Skin epidermis (tissue), 12 donors: ENCODE results near the gene IQCH.
"Not testable (repeated sequence)": the region's sequence is repeated elsewhere in the genome, so short reads cannot be mapped to it uniquely, and the experiment has no call there.

Source experiments
- H3K27ac ChIP-seq, 21 experiments: fragments of 200-600 bp; sonication (generic) in 11 of 21; one replicate each; pipeline ENCODE4 v1.5.0; 2020; ENCODE audit warnings: mild to moderate bottlenecking in 3 of 21, inconsistent platforms in 2 of 21, moderate library complexity in 2 of 21
- H3K4me3 ChIP-seq, 7 experiments: fragments of 200-600 bp; sonication (generic) in 2 of 7; one replicate each; pipeline ENCODE4 v1.5.0; 2020; ENCODE audit warnings: inconsistent platforms in 2 of 7, mild to moderate bottlenecking in 2 of 7, moderate library complexity in 1 of 7

The IQCH gene

DNA sequence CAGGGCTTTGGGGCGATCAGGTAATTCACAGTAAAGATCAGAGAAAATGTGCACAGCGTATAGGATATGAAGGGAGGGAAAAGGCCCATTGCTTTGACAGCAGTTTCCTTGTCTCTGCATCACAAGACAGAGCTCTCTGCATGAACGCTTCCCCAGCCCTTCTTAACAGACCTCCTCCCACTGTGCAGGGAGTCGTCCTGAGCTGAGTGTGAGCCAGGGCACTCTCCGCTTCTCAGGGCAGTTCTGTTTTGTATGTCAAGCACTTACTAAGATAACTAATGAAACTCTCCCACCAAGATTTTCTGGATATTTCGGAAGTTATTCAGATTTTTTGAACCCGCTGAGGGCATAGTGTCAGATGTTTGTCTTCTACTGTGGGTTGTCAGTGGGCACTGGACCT is 160.6 kb downstream of the IQCH start:
- H3K27ac ChIP-seq: no peak overlapping the region
- no peak overlapping the region for H3K4me3 ChIP-seq

DNA sequence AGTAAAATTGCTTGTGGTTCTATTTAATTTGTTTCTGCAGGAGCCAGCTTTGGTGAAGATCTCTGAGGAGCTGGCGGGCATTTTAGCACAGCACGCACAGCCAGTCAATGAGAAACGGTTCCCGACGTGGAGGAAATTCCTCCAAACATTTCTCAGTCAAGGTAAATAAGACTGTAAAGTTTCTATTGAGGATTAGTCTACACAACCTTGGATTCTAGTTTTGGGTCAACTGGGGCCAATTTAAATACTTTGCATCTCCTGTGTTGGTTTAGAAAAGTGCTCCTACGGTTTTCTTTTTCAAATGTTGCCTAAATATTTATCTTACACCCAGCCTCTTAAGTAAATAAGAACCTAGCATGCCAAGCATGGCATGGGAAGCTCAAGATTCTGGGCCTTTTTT is 162.3 kb downstream of the IQCH start:
- Histone ChIP-seq H3K4me3 (no peak overlapping the region), H3K27ac (no peak overlapping the region)

DNA sequence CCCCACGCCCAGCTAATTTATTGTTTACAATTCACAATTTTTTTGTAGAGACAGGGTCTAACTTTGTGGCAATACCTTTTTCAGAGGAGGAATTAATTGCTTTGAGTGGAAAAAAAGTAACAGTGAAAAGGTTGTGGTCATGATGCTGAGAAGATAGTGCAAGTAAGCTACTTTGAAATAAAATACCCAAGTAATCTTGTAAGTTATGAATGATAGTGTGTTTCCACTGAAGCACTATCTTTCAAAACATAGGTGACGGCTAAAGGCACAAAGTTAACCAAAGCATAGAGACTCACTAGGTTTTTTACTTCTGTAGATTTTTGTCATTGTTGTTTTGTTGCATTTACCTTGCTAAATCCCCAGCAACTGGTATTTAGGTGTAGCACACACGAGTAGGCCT is 165.1 kb downstream of the IQCH start:
- H3K27ac ChIP-seq: no peak overlapping the region
- no peak overlapping the region for H3K4me3 ChIP-seq

DNA sequence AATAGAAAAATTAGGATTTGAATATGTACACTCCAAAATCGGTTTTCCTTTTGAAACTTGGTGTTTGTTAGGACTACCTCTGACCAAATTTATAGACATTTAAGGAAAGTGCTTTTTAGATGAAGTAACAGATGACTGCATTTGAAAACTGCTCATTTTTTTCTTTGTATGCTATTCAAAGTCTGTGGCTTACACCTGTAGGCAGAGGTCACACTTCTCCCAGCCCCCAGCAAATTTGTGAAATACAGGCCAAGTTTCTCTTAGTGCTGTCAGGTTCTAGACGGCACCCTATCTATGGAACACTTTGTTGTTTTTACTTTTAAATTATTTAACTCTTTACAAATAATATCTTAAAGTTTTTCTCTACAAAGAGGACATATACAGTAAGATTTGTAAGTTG is 165.6 kb downstream of the IQCH start:
- Histone ChIP-seq H3K4me3 (no peak overlapping the region), H3K27ac (no peak overlapping the region)

DNA sequence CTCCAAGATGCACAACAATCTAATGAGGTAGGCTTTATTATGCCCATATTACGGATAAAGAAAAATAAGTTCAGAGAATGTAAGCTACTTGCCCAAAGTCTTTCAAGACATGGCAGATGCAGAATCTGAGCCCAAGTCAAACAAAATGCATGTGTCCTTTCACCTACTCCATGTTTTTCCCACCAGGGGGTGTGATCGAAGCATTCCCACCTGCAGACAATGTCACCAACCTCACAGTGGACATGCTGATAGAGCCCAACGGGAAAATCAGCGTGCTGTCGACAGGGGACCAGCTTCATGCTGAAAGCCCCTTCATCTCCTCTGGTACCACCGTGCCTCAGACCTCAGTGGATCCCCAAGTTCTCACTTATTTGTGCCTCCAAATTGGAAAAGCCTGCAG is 166.5 kb downstream of the IQCH start:
- Histone ChIP-seq H3K4me3 (no peak overlapping the region), H3K27ac (no peak overlapping the region)

DNA sequence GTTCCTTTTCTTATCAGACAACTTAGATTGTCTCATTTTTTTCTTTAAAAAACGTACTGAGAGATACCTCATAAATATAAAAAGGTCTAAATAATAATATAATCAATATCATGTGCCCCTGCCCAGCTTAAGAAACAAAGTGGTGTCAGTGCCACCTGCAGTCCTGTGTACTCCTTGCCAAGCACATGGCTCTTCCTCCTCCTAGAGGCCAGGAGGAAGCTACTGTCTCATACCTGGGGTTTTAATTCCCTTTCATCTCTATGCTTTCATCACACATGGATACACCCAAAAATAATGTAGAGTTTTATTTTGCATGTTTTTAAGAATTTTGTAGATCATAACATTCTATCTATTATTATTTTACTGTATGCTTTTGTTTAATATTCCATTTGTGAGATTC is 167.7 kb downstream of the IQCH start:
- no peak overlapping the region for H3K27ac ChIP-seq
- H3K4me3 ChIP-seq: no peak overlapping the region

DNA sequence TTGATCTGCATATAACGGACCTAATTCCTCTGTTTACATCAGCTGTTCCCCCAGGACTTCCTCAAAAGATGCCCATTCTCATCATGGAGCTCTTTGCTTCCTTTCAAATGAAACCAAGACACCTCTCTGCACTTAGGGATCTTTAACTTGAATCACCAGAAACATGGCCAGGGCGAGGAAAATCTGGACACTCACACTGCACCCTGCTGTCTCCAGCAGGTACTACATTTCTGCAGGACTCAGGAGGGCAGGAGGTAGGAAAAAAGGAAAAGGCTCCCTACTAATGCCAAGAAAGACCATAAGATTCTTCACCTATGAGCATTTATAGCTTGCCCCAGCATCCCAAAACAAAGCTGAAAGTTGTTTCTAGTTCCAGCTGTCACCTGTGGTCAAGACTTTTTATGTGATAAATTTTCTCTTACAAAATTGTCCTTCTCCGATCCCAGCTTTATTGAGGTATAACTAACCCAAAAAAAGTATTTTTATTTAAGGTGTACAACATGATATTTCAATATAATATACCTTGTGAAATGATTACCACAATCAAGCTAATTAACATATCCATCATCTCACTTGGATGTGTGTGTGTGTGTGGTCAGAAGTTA is 179.0 kb downstream of the IQCH start:
- Histone ChIP-seq H3K27ac (no peak overlapping the region), H3K4me3 (no peak overlapping the region)

DNA sequence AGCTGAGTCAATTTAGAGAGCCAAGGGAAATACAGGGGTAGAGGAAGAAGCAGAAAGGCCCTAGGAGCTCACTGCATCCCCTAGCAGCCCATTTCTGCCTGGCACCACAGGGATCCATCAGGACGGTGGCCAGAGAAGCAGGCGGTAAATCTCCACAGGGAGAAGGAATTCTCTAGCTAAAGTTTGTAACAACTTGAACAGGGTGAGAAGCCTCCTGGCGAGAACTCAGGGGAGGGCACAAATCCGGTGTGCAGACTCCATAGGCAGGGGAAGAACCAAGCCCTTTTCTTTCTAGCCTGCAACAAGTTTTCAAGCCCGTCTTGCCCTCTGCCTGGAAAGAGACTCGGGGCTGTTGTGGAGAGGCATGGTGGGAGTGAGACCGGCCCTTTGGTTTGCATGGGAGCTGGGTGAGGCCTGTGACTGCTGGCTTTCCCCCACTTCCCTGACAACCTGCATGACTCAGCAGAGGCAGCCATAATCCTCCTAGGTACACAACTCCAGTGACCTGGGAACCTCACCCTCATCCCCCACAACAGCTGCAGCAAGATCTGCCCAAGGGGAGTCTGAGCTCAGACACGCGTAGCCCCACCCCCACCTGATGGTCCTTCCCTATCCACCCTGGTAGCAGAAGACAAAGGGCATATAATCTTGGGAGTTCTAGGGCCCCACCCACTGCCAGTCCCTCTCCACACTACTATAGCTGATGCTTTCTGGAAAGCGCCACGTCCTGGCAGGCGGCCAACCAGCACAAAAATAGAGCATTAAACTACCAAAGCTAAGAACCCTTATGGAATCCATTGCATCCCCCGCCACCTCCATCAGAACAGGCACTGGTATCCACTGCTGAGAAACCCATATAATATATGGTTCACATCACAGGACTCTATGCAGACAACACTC is 182.0 kb downstream of the IQCH start:
- H3K27ac ChIP-seq, H3K4me3 ChIP-seq: not testable (repeated sequence)

DNA sequence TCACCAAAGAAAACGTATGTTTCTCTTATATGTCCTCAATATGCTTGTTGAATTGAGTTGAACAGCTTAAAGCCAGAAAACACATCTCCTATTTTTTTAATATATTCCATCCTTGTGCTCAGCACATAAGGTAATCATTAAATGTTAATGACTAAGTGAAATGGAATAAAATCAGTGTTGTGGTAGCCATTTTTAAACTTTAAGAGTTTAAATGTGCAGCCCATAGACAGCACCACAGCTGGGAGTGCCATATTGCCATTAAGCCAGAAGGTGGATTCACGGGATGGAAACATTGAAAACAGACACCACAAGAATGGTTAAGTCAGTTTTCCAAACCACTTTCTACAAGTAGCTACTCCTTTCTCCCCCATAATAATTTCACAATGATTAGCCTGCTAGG is 189.5 kb downstream of the IQCH start:
- Histone ChIP-seq H3K27ac (no peak overlapping the region), H3K4me3 (no peak overlapping the region)

DNA sequence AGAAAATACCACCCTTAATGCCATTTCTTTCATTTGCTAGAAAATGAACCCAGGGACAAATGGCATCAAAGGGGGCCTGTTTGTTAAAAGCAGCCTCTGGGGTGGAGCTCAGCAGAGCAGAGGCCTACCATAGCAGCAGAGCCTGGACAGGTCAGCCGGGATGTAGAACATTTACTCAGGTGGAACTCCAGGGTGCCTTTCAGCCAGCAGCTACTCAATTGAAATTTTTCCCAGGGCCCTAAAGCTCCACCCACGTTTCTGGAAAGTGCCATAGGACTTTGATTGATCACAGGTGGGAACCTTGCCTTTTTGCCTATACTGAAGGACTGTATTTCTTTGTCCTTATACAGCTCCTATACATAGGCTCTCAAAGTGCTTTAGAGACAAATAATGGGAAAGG is 191.9 kb downstream of the IQCH start:
- no peak overlapping the region for H3K4me3 ChIP-seq
- no peak overlapping the region for H3K27ac ChIP-seq

DNA sequence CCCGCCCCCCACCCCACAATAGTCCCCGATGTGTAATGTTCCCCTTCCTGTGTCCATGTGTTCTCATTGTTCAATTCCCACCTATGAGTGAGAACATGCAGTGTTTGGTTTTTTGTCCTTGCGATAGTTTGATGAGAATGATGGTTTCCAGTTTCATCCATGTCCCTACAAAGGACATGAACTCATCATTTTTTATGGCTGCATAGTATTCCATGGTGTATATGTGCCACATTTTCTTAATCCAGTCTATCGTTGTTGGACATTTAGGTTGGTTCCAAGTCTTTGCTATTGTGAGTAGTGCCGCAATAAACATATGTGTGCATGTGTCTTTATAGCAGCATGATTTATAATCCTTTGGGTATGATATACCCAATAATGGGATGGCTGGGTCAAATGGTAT is 193.8 kb downstream of the IQCH start:
- H3K27ac ChIP-seq, H3K4me3 ChIP-seq: not testable (repeated sequence)

DNA sequence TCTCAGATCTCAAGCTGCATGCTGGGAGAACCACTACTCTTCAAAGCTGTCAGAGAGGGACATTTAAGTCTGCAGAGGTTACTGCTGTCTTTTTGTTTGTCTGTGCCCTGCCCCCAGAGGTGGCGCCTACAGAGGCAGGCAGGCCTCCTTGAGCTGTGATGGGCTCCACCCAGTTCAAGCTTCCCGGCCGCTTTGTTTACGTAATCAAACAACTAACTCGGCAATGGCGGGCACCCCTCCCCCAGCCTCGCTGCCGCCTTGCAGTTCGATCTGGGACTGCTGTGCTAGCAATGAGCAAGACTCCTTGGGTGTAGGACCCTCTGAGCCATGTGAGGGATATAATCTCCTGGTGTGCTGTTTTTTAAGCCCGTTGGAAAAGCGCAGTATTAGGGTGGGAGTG is 199.1 kb downstream of the IQCH start:
- H3K4me3 ChIP-seq: not testable (repeated sequence)

DNA sequence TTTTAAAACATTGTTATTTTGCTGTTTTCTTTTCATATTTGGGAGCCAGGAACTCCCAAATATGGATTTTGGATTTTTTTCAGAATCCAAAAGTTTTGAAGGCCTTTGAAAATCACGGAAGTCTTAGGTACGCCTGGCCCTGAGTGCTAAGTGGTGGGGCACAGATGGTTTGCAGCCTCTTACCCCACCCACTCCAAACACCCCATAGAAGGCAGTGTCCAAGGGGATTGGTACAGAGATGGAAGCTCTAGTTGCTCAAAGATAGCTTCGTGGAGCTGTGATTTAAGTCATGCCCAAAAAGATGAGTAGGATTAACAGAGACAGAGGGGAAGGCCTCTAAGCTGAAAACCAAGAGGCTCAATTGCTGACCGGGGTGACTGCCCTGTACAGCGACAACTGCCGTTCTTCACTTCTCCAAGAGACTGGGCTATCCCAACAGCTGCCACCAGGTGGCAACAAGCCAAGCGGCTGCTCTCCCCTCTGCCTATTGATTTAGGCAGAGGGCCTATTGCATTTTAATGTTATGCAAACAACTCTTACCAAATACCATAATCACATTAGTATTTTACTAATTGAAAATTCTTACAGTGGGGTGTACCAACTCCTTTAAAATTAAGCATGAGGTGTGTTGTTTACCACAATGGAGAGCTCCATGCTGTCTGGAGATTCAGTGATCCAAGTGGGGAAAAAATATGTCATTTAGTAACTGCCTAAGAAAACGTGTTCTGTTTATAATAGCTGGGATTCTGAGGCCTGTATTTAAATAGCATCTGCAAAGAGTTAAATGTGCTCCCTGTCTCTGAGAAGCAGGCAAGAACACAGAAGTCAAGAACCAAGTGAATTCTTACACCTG is 202.3 kb downstream of the IQCH start:
- Histone ChIP-seq H3K4me3 (no peak overlapping the region), H3K27ac (no peak overlapping the region)

More for the DNA sequence above, 199.1 kb downstream of the IQCH start:
- H3K27ac ChIP-seq: not testable (repeated sequence)

DNA sequence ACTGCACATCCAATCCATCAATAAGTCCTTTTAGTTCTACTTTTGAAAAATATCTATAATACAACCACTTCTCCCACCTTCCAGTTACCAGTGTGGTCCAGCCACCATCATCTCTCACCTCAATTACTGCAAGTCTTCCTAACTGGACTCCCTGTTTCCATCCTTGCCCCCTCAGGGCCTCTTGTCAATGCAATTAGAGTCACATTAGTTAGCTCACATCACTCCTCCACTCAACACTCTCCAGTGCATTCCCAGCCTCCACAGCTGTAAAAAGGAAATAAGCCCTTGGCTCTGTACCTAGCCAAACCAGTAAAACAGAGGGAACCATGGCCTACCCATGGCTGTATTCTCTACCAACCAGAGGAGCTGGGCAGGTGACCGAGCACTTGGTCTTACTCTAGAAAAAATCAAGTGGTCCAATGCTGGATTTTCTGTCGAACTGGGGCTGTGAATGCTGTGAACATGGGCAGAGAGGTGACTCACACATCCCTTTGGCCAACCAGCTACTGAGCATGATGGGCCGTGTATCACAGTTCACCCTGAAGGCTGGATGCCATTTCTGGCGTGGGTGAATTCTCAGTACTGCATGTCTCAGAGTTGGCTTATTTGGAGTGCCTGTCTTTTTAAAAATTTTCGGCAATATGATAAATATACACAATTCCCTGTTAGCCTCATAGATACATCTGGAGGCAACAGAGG is 203.9 kb downstream of the IQCH start:
- Histone ChIP-seq H3K27ac (no peak overlapping the region), H3K4me3 (no peak overlapping the region)

DNA sequence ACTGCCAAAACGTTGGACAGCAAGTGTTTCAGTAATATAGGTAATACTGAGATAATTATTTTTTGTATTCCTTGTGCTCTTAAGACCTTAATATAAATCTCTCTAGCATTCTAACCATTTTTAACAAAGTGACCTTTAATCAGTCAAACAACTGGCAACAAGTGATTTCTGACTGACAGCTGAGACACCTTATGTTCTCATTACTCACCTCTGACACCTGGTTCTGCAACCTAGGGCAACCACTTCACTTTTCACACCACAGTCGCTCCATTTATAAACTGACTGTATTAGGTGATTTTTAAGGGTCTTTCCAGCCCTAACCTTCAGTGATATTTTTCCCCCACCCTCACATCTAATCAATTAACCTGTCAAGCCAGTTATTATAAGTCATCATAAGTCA is 205.9 kb downstream of the IQCH start:
- Histone ChIP-seq H3K4me3 (no peak overlapping the region), H3K27ac (no peak overlapping the region)

DNA sequence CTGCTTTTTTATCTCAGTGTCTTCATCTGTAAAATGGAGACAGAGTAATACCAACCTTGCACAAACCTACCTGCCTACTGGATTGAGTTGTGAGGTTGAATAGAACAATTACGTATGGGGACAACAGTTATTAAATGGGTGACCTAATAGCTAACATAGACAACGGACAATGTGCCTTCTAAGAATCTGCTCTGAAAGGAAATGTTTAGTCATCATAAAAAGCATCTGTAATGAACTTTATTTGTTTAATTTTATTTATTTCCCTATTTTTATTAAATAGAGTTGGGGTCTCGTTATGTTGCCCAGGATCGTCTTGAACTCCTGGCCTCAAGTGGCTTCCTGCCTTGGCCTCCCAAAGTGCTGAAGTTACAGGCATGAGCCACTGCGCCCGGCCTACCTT is 207.1 kb downstream of the IQCH start:
- Histone ChIP-seq H3K4me3 (no peak overlapping the region), H3K27ac (no peak overlapping the region)

DNA sequence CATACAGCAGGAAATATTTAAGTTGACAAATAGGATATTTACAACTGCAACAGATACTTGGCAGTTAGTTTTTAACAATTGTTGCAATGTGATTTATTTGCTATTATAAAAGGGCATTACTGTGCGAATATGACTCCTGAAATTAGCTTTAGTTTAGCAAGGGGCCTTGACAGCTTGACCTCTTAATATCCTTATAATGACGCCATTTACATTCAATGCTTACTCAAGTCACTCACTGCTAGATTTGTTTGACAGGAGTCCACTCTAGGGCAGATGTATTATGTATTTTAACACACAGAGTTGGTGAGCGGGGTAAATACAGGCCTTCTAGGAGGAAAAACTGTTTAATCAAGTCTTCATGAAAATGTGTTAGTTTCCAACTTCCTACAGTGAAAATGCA is 208.3 kb downstream of the IQCH start:
- no peak overlapping the region for H3K4me3 ChIP-seq
- H3K27ac ChIP-seq: no peak overlapping the region

DNA sequence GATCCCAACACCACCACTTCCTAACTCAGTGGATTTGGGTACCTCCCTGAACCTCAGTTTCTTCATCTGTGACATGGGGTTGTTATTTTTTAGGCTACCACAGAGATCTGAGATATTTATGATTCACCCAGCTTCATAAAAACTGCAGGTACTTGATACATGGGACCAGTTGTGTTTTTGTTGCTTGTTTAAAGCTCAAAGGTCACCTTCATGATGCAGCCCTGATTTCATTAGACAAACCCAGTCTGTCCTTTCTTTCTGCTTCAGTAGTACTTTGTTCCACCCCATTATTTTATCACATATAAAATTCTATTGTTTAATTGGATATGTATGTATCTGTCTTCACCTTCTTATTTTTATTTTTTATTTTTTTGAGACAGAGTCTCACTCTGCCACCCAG is 208.9 kb downstream of the IQCH start:
- no peak overlapping the region for H3K27ac ChIP-seq

DNA sequence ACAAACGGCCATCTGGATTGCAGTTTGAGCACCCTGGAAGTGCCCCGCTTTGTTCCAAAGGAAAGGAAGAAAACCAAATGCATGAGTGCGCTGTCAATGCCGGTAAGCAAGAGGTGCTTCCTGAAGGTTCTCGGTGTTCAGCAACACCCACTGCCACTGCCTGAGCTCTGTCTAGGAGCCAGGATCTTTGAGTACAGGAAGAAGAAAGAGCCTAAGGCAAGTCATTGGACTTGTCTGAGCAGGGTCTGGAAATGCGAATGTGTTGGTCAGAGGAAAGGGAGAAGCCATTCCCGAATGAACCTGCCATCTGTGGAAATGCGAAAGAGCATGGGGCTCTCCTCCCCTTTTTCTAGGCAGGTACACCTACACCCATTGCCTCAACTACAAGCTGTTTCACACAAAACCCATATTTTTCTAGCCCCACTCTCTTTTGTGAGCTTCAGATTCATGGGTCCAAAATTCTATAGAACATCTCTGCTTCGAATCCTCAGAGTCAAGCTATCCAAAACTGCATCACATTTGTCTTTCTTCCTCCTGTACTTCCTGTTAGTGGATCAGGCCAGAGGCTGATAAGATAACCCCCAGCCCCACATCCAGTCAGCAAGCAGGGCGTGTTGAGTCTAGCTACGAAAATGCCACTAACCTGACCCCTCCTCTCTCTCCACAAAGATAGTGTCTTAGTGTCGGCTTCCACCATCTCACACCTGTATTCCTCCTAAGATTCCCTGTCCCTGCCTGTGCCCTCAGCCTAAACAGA is 210.8 kb downstream of the IQCH start:
- Histone ChIP-seq H3K27ac (peak overlapping the region in 10 of 21 experiments; percentile 9 to 76 (median 37)), H3K4me3 (no peak overlapping the region)

More for the DNA sequence above, 208.9 kb downstream of the IQCH start:
- H3K4me3 ChIP-seq: no peak overlapping the region
